Subcutaneous abdominal adipose tissue (tissue), 5 donors: Measurements from ENCODE around the gene C6orf118.

ENCODE experiments used
- H3K27ac ChIP-seq: one replicate; pipeline ENCODE4 v1.7.0; 2013; ENCODE audit warnings: low read depth, mild to moderate bottlenecking, inconsistent platforms, low read length, moderate library complexity
- H3K27me3 ChIP-seq, 5 donors: one replicate each; pipeline ENCODE4 v1.7.0; 2013; ENCODE audit warnings: low read length in 5 of 5, inconsistent platforms in 1 of 5; ENCODE audit not compliant: control insufficient read depth in 5 of 5, insufficient read depth in 4 of 5
- H3K36me3 ChIP-seq, 5 donors: one replicate each; pipeline ENCODE4 v1.7.0; 2013; ENCODE audit warnings: low read length in 5 of 5; ENCODE audit not compliant: control insufficient read depth in 5 of 5, insufficient read depth in 5 of 5
- H3K4me1 ChIP-seq, 5 donors: one replicate each; pipeline ENCODE4 v1.7.0; 2013; ENCODE audit warnings: low read length in 5 of 5, mild to moderate bottlenecking in 3 of 5, moderate library complexity in 1 of 5; ENCODE audit not compliant: control insufficient read depth in 5 of 5, insufficient read depth in 5 of 5
- H3K4me3 ChIP-seq, 5 donors: one replicate each; pipeline ENCODE4 v1.7.0; 2013; ENCODE audit warnings: low read length in 5 of 5, low read depth in 1 of 5
- H3K9ac ChIP-seq, 5 donors: one replicate each; pipeline ENCODE4 v1.7.0; 2013; ENCODE audit warnings: low read length in 5 of 5, mild to moderate bottlenecking in 4 of 5, moderate library complexity in 3 of 5
- H3K9me3 ChIP-seq, 5 donors: one replicate each; pipeline ENCODE4 v1.7.0; 2013; ENCODE audit warnings: low read length in 5 of 5; ENCODE audit not compliant: control insufficient read depth in 5 of 5
- donor health status: healthy.
- donor health status: healthy.
- donor health status: healthy.
- donor health status: healthy.
- donor health status: healthy.

C6orf118 gene

DNA sequence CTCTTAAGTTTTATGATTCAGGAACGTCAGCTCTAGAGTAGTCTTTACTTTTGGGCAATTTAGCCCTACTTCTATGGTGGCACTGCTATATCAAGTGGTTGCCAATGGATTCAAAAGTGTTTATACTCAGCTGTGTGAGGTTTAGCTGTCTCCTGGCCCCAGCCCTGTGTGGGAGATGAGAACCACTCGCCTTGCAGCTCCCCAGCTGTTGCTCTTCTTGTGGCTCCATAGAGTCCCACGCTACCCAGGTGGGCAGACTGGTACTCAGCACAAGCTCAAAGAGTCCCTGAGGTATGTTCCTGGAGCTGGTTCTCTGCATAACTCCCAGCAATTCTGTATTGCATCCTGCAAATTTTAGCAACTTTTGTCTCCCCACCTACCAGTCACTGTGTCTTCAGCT, 59.6 kb downstream of the C6orf118 start:
- peaks cover 0 to 6% (median 0%) of the 10 kb centered on the region in 5 donors for H3K27me3 ChIP-seq
- no peak overlapping the region for H3K4me3 ChIP-seq
- H3K9ac ChIP-seq: no peak overlapping the region
- H3K27ac ChIP-seq: no peak overlapping the region
- H3K9me3 ChIP-seq: peaks cover 0 to 1% (median 0%) of the 10 kb centered on the region in 5 donors
- H3K36me3 ChIP-seq: no peaks in the 10 kb centered on the region
- H3K4me1 ChIP-seq: no peaks in the 10 kb centered on the region

DNA sequence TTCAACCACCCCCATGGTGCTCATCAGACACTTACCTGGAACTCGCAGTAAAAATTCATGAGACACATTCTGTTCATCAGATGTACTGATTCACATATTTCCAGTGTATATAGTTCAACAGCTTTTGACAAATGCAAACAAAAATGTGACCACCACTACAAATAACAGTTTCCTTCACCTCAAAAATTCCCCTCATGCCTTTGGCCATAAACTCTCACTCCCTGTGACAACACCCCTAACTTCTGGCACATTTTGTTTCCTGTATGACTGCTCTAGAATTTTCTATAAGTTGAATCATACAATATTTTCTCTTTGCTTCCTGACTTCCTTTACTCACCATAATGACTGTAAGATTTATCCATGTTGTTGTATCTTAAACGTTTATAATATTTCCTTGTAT, 63.7 kb downstream of the C6orf118 start:
- no peaks in the 10 kb centered on the region for H3K36me3 ChIP-seq
- peaks cover 0 to 6% (median 0%) of the 10 kb centered on the region in 5 donors for H3K27me3 ChIP-seq
- no peak overlapping the region for H3K27ac ChIP-seq
- no peak overlapping the region for H3K4me3 ChIP-seq
- no peaks in the 10 kb centered on the region for H3K4me1 ChIP-seq
- no peak overlapping the region for H3K9ac ChIP-seq
- no peaks in the 10 kb centered on the region for H3K9me3 ChIP-seq

- no peaks in the 10 kb centered on the region for H3K36me3 ChIP-seq
- peaks cover 0 to 6% (median 0%) of the 10 kb centered on the region in 5 donors for H3K27me3 ChIP-seq
- no peak overlapping the region for H3K9ac ChIP-seq
- no peaks in the 10 kb centered on the region for H3K4me1 ChIP-seq
- no peaks in the 10 kb centered on the region for H3K9me3 ChIP-seq
- no peak overlapping the region for H3K27ac ChIP-seq
- H3K4me3 ChIP-seq: no peak overlapping the region
These were observed 64.1 kb downstream of the C6orf118 start for GRCh38 chr6:165245287-165245686.

- Histone ChIP-seq H3K4me1 (no peaks in the 10 kb centered on the region), H3K27ac (no peak overlapping the region), H3K9ac (no peak overlapping the region), H3K36me3 (no peaks in the 10 kb centered on the region), H3K9me3 (no peaks in the 10 kb centered on the region), H3K4me3 (no peak overlapping the region), H3K27me3 (peaks cover 0 to 1% (median 0%) of the 10 kb centered on the region in 5 donors)
These were observed 64.7 kb downstream of the C6orf118 start for GRCh38 chr6:165244524-165245247.

- Histone ChIP-seq H3K27me3 (no peaks in the 10 kb centered on the region), H3K36me3 (no peaks in the 10 kb centered on the region), H3K9me3 (no peaks in the 10 kb centered on the region), H3K27ac (no peak overlapping the region), H3K4me1 (no peaks in the 10 kb centered on the region), H3K4me3 (no peak overlapping the region), H3K9ac (no peak overlapping the region)
These were observed 65.6 kb downstream of the C6orf118 start for GRCh38 chr6:165243801-165244200.

DNA sequence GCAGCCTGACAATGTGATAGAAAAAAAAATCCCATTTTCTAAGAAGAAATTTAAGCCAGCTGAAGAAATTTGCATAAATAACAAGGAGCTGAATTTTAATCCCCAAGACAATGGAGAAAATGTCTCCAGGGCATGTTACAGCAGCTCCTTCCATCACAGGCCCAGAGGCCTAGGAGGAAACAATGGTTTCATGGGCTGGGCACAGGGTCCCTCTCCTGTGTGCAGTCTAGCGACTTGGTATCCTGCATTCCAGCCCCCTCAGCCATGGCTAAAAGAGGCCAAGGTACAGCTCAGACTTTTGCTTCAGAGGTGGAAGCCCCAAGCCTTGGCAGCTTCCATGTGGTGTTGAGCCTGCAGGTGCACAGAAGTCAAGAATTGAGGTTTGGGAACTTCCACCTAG, 73.1 kb downstream of the C6orf118 start:
- peaks cover 0 to 7% (median 3%) of the 10 kb centered on the region in 5 donors for H3K9me3 ChIP-seq
- no peak overlapping the region for H3K4me3 ChIP-seq
- no peaks in the 10 kb centered on the region for H3K36me3 ChIP-seq
- no peaks in the 10 kb centered on the region for H3K27me3 ChIP-seq
- no peak overlapping the region for H3K27ac ChIP-seq
- peaks cover 0 to 2% (median 0%) of the 10 kb centered on the region in 5 donors for H3K4me1 ChIP-seq
- no peak overlapping the region for H3K9ac ChIP-seq

- H3K27me3 ChIP-seq: no peaks in the 10 kb centered on the region
- H3K36me3 ChIP-seq: no peaks in the 10 kb centered on the region
- no peak overlapping the region for H3K27ac ChIP-seq
- H3K9me3 ChIP-seq: peaks cover 0 to 7% (median 3%) of the 10 kb centered on the region in 5 donors
- H3K9ac ChIP-seq: no peak overlapping the region
- no peak overlapping the region for H3K4me3 ChIP-seq
- H3K4me1 ChIP-seq: peaks cover 0 to 2% (median 0%) of the 10 kb centered on the region in 5 donors
These were observed 76.5 kb downstream of the C6orf118 start for GRCh38 chr6:165232731-165233488.

DNA sequence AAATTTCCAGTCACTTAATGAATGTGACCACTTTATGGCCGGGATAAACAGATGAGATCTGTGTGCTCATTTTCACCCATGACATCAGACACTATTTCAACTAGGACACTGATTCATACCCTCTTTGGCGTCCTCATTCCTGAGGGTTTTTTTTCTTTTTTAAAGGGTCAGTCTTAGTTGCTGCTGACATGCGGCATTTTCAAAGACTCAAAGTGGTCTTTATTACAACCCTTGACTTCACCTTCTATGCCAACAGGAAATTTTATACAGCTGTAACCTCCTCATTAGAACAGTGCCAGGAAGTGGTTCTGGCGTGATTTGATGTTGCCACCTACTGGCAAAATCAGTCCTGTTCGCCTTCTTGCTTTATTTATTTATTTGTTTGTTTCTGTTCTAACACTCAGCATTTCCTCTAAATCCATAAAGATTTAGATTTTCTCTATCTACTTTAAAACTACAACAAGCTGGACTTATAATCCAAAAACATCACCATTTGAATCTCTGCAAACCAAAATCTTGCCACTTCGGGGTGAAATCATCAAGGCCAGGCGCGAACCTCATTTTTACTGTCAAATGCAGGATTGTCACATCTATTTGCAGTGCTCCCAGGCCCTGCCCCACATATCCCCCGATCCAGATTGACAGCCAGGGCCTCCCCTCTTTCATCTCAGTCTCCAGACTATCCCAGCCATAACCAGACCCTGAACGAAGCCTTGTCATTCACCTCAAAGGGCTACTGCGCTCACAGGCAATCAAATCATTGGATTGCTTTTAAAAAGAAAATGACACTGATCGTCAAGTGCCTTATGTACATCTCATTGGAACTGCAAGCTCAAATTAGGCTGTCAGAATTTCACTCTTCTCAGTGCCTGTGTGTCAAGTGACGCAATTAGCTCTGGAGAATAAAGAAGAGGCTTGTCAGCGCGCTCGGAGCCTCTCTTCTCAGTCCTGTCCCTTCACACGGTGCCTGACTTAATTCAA, 77.5 kb downstream of the C6orf118 start:
- H3K4me1 ChIP-seq: peaks cover 0 to 2% (median 0%) of the 10 kb centered on the region in 5 donors
- H3K9me3 ChIP-seq: peaks cover 0 to 7% (median 3%) of the 10 kb centered on the region in 5 donors
- no peaks in the 10 kb centered on the region for H3K27me3 ChIP-seq
- no peak overlapping the region for H3K27ac ChIP-seq
- H3K36me3 ChIP-seq: no peaks in the 10 kb centered on the region
- no peak overlapping the region for H3K4me3 ChIP-seq
- H3K9ac ChIP-seq: no peak overlapping the region

DNA sequence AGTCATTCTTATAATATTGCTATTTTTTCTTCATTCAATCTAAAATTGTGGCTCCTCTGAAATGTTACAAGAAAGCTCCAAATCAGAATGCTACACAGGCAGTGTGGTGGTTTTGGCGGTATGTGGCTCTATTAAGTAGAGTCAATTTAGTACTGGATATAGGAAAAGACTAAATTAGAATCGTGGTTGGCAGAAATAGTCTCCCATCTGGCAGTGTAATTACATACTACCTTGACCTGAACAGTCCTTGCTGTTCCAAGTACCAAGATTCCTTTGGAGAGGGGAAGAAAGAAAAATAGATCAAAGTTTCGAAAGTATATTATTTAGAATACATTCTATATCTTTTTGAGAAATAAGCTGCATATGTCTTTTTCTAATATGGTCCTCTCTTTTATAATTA, 78.2 kb downstream of the C6orf118 start:
- Histone ChIP-seq H3K27ac (no peak overlapping the region), H3K36me3 (no peaks in the 10 kb centered on the region), H3K4me1 (peaks cover 0 to 2% (median 0%) of the 10 kb centered on the region in 5 donors), H3K9ac (no peak overlapping the region), H3K27me3 (no peaks in the 10 kb centered on the region), H3K4me3 (no peak overlapping the region), H3K9me3 (peaks cover 0 to under 1% (median 0%) of the 10 kb centered on the region in 5 donors)
